Measurements from ENCODE around the gene DMAP1. TPM values are rescaled to one million over a fixed set of nuclear protein-coding genes. Genes with fewer than 3 reads are reported as not detected.

DMAP1 gene
- total RNA-seq, 3 donors from 2014 or later (not counting 1 experiment from before 2014, with no cell fraction given) = 61.1 to 73.3 (median 67.3) TPM

- H3K27me3 ChIP-seq (ENCODE audit: control insufficient read depth, insufficient read depth, low read length) = no peaks in the 10 kb centered on the region
- H3K36me3 ChIP-seq (ENCODE audit: control insufficient read depth, insufficient read depth, low read length) = no peaks in the 10 kb centered on the region
- H3K9me3 ChIP-seq (ENCODE audit: control insufficient read depth, insufficient read depth, low read length) = no peaks in the 10 kb centered on the region
- intact Hi-C loops (cut with micrococcal nuclease) = no loop called here
- DNase-seq (no peak), ATAC-seq (no peak)
- Mint-ChIP-seq H3K4me3 (no peak overlapping the region), H3K4me1 (peaks cover 5 to 21% of the 10 kb centered on the region in 2 donors), H3K36me3 (no peaks in the 10 kb centered on the region), H3K27ac (no peak overlapping the region), H3K27me3 (ENCODE audit: low read depth in 2 of 2) (no peaks in the 10 kb centered on the region), H3K9me3 (no peaks in the 10 kb centered on the region)
- no peak overlapping the region for H3K27ac ChIP-seq (ENCODE audit: low read length)
- peaks cover 10% of the 10 kb centered on the region for H3K4me1 ChIP-seq (ENCODE audit: control insufficient read depth, insufficient read depth, low read length)
- no peak for TF ChIP-seq CTCF (IDR thresholded peaks at IDR 0.05)
- 100% methylated on average over 2 of the region's 2 CpGs for WGBS (ENCODE audit: insufficient coverage)
- H3K4me3 ChIP-seq (ENCODE audit: low read length) = no peak overlapping the region
Observed at GRCh38 chr1:44259090-44259489, 45.8 kb downstream of the DMAP1 start.

GRCh38 chr1:44260792-44261170 is 47.5 kb downstream of the DMAP1 start:
- no peaks in the 10 kb centered on the region for H3K27me3 Mint-ChIP-seq (ENCODE audit: low read depth in 2 of 2)
- H3K27me3 ChIP-seq (ENCODE audit: control insufficient read depth, insufficient read depth, low read length) = no peaks in the 10 kb centered on the region
- no peak for TF ChIP-seq CTCF (IDR thresholded peaks at IDR 0.05)
- no peaks in the 10 kb centered on the region for H3K36me3 ChIP-seq (ENCODE audit: control insufficient read depth, insufficient read depth, low read length)
- H3K36me3 Mint-ChIP-seq = no peaks in the 10 kb centered on the region
- no peaks in the 10 kb centered on the region for H3K9me3 ChIP-seq (ENCODE audit: control insufficient read depth, insufficient read depth, low read length)
- ATAC-seq (no peak), DNase-seq (no peak)
- 90% methylated on average over 4 of the region's 4 CpGs for WGBS (ENCODE audit: insufficient coverage)
- H3K9me3 Mint-ChIP-seq = no peaks in the 10 kb centered on the region
- H3K27ac ChIP-seq (ENCODE audit: low read length) = no peak overlapping the region
- peaks cover 10% of the 10 kb centered on the region for H3K4me1 ChIP-seq (ENCODE audit: control insufficient read depth, insufficient read depth, low read length)
- intact Hi-C loops (cut with micrococcal nuclease) = no loop called here
- H3K4me1 Mint-ChIP-seq = peaks cover 5 to 32% of the 10 kb centered on the region in 2 donors
- H3K27ac Mint-ChIP-seq = no peak overlapping the region
- H3K4me3 ChIP-seq (ENCODE audit: low read length) = no peak overlapping the region
- H3K4me3 Mint-ChIP-seq = no peak overlapping the region

- H3K27ac ChIP-seq (ENCODE audit: low read length) = no peak overlapping the region
- DNase-seq = no peak
- peaks cover 5 to 32% of the 10 kb centered on the region in 2 donors for H3K4me1 Mint-ChIP-seq
- WGBS (ENCODE audit: insufficient coverage) = 97% methylated on average over 26 of the region's 27 CpGs
- TF ChIP-seq CTCF (IDR thresholded peaks at IDR 0.05) = no peak
- H3K9me3 ChIP-seq (ENCODE audit: control insufficient read depth, insufficient read depth, low read length) = no peaks in the 10 kb centered on the region
- H3K4me3 Mint-ChIP-seq = no peak overlapping the region
- ATAC-seq = no peak
- H3K4me1 ChIP-seq (ENCODE audit: control insufficient read depth, insufficient read depth, low read length) = peaks cover 10% of the 10 kb centered on the region
- H3K27me3 Mint-ChIP-seq (ENCODE audit: low read depth in 2 of 2) = no peaks in the 10 kb centered on the region
- H3K27me3 ChIP-seq (ENCODE audit: control insufficient read depth, insufficient read depth, low read length) = no peaks in the 10 kb centered on the region
- H3K36me3 Mint-ChIP-seq = no peaks in the 10 kb centered on the region
- H3K36me3 ChIP-seq (ENCODE audit: control insufficient read depth, insufficient read depth, low read length) = no peaks in the 10 kb centered on the region
- intact Hi-C loops (cut with micrococcal nuclease) = no loop called here
- H3K4me3 ChIP-seq (ENCODE audit: low read length) = no peak overlapping the region
- no peak overlapping the region for H3K27ac Mint-ChIP-seq
- no peaks in the 10 kb centered on the region for H3K9me3 Mint-ChIP-seq
Observed at GRCh38 chr1:44261171-44261817, 48.0 kb downstream of the DMAP1 start.

GRCh38 chr1:44261962-44262361 is 48.7 kb downstream of the DMAP1 start:
- H3K36me3 Mint-ChIP-seq = no peaks in the 10 kb centered on the region
- Histone ChIP-seq H3K9me3 (ENCODE audit: control insufficient read depth, insufficient read depth, low read length) (no peaks in the 10 kb centered on the region), H3K36me3 (ENCODE audit: control insufficient read depth, insufficient read depth, low read length) (no peaks in the 10 kb centered on the region), H3K4me3 (ENCODE audit: low read length) (no peak overlapping the region), H3K4me1 (ENCODE audit: control insufficient read depth, insufficient read depth, low read length) (peaks cover 10% of the 10 kb centered on the region), H3K27me3 (ENCODE audit: control insufficient read depth, insufficient read depth, low read length) (no peaks in the 10 kb centered on the region), H3K27ac (ENCODE audit: low read length) (no peak overlapping the region)
- WGBS (ENCODE audit: insufficient coverage) = 96% methylated on average over 4 of the region's 5 CpGs
- no peak overlapping the region for H3K4me3 Mint-ChIP-seq
- intact Hi-C loops (cut with micrococcal nuclease) = no loop called here
- H3K9me3 Mint-ChIP-seq = no peaks in the 10 kb centered on the region
- peaks cover 5 to 37% of the 10 kb centered on the region in 2 donors for H3K4me1 Mint-ChIP-seq
- ATAC-seq = no peak
- no peak overlapping the region for H3K27ac Mint-ChIP-seq
- no peaks in the 10 kb centered on the region for H3K27me3 Mint-ChIP-seq (ENCODE audit: low read depth in 2 of 2)
- no peak for TF ChIP-seq CTCF (IDR thresholded peaks at IDR 0.05)
- no peak for DNase-seq
